HepG2 (cell line): ENCODE data around the gene TM2D3.

Source experiments
- EZH2 ChIP-seq: conservative IDR thresholded peaks from 2 replicates; pipeline ENCODE4 v1.6.1; 2012; ENCODE audit warnings: mild to moderate bottlenecking, low read depth, low read length, moderate library complexity
- YY1 ChIP-seq: IDR thresholded peaks from 2 replicates; pipeline ENCODE4 v1.6.1; 2011; ENCODE audit warnings: low read length, low read depth, moderate library complexity, mild to moderate bottlenecking; ENCODE audit not compliant: insufficient read depth, insufficient replicate concordance
- ZBTB33 ChIP-seq: sonication (generic); formaldehyde crosslinking; IDR thresholded peaks from 2 replicates; pipeline ENCODE4 v1.4.0; 2020; ENCODE audit warnings: missing genetic modification reagents
- ZNF281 ChIP-seq: sonication (generic); formaldehyde crosslinking; IDR thresholded peaks from 2 replicates; pipeline ENCODE4 v1.4.0; 2020; ENCODE audit warnings: missing genetic modification reagents, borderline replicate concordance

- TF ChIP-seq YY1 = no peak
- no peak for TF ChIP-seq EZH2
- TF ChIP-seq ZBTB33 (CRISPR knock-in tag) = no peak
- TF ChIP-seq ZNF281 (CRISPR knock-in tag) = no peak
Measured at GRCh38 chr15:101657171-101657570, 5.0 kb upstream of the TM2D3 start.
